ENCODE data around the gene RNU6-7. TPM values are rescaled to one million over a fixed set of nuclear protein-coding genes. Genes with fewer than 3 reads are reported as not detected.

Gene RNU6-7
- total RNA-seq, 1 donor from 2014 or later: not detected

- H3K4me3 Mint-ChIP-seq (ENCODE audit: unreplicated experiment): no peak overlapping the region
- DNase-seq: no peak
- H3K36me3 Mint-ChIP-seq (ENCODE audit: unreplicated experiment): no peaks in the 10 kb centered on the region
- H3K4me1 Mint-ChIP-seq (ENCODE audit: low read depth, unreplicated experiment): no peaks in the 10 kb centered on the region
- TF ChIP-seq CTCF (IDR thresholded peaks at IDR 0.05; ENCODE audit: partially characterized antibody, unreplicated experiment): no peak
- no peaks in the 10 kb centered on the region for H3K27me3 Mint-ChIP-seq (ENCODE audit: unreplicated experiment)
- H3K27ac Mint-ChIP-seq (ENCODE audit: unreplicated experiment): no peak overlapping the region
- H3K9me3 Mint-ChIP-seq (ENCODE audit: unreplicated experiment): peaks cover 2% of the 10 kb centered on the region
Measured at GRCh38 chr14:32232481-32232880, 30.6 kb downstream of the RNU6-7 start.

GRCh38 chr14:32233260-32233659 lies 31.4 kb downstream of the RNU6-7 start:
- Mint-ChIP-seq H3K36me3 (ENCODE audit: unreplicated experiment) (no peaks in the 10 kb centered on the region), H3K9me3 (ENCODE audit: unreplicated experiment) (peaks cover 2% of the 10 kb centered on the region), H3K4me3 (ENCODE audit: unreplicated experiment) (no peak overlapping the region), H3K27ac (ENCODE audit: unreplicated experiment) (no peak overlapping the region), H3K4me1 (ENCODE audit: low read depth, unreplicated experiment) (no peaks in the 10 kb centered on the region), H3K27me3 (ENCODE audit: unreplicated experiment) (no peaks in the 10 kb centered on the region)
- no peak for DNase-seq
- TF ChIP-seq CTCF (IDR thresholded peaks at IDR 0.05; ENCODE audit: partially characterized antibody, unreplicated experiment): no peak

GRCh38 chr14:32244404-32244803 lies 42.6 kb downstream of the RNU6-7 start:
- H3K27me3 Mint-ChIP-seq (ENCODE audit: unreplicated experiment): peaks cover 7% of the 10 kb centered on the region
- no peak overlapping the region for H3K27ac Mint-ChIP-seq (ENCODE audit: unreplicated experiment)
- no peak for DNase-seq
- TF ChIP-seq CTCF (IDR thresholded peaks at IDR 0.05; ENCODE audit: partially characterized antibody, unreplicated experiment): no peak
- peaks cover 6% of the 10 kb centered on the region for H3K36me3 Mint-ChIP-seq (ENCODE audit: unreplicated experiment)
- H3K4me3 Mint-ChIP-seq (ENCODE audit: unreplicated experiment): no peak overlapping the region
- H3K4me1 Mint-ChIP-seq (ENCODE audit: low read depth, unreplicated experiment): no peaks in the 10 kb centered on the region
- H3K9me3 Mint-ChIP-seq (ENCODE audit: unreplicated experiment): peaks cover 4% of the 10 kb centered on the region

- H3K27me3 Mint-ChIP-seq (ENCODE audit: unreplicated experiment): peaks cover 2% of the 10 kb centered on the region
- H3K36me3 Mint-ChIP-seq (ENCODE audit: unreplicated experiment): no peaks in the 10 kb centered on the region
- H3K27ac Mint-ChIP-seq (ENCODE audit: unreplicated experiment): no peak overlapping the region
- no peak overlapping the region for H3K4me3 Mint-ChIP-seq (ENCODE audit: unreplicated experiment)
- no peaks in the 10 kb centered on the region for H3K4me1 Mint-ChIP-seq (ENCODE audit: low read depth, unreplicated experiment)
- H3K9me3 Mint-ChIP-seq (ENCODE audit: unreplicated experiment): no peaks in the 10 kb centered on the region
- no peak for DNase-seq
- TF ChIP-seq CTCF (IDR thresholded peaks at IDR 0.05; ENCODE audit: partially characterized antibody, unreplicated experiment): no peak
Measured at GRCh38 chr14:32246751-32247150, 44.9 kb downstream of the RNU6-7 start.

- Mint-ChIP-seq H3K27me3 (ENCODE audit: unreplicated experiment) (peaks cover 2% of the 10 kb centered on the region), H3K4me3 (ENCODE audit: unreplicated experiment) (no peak overlapping the region), H3K4me1 (ENCODE audit: low read depth, unreplicated experiment) (no peaks in the 10 kb centered on the region), H3K27ac (ENCODE audit: unreplicated experiment) (no peak overlapping the region), H3K36me3 (ENCODE audit: unreplicated experiment) (no peaks in the 10 kb centered on the region), H3K9me3 (ENCODE audit: unreplicated experiment) (no peaks in the 10 kb centered on the region)
- TF ChIP-seq CTCF (IDR thresholded peaks at IDR 0.05; ENCODE audit: partially characterized antibody, unreplicated experiment): no peak
- DNase-seq: no peak
Measured at GRCh38 chr14:32249371-32249770, 47.5 kb downstream of the RNU6-7 start.

Data from glutamatergic neuron (in vitro differentiated cells).